GM19025 (cell line): ENCODE data around the gene MTHFD1.

Experiments used
- ATAC-seq: cut with Tn5 transposase; IDR thresholded peaks from one replicate; pipeline ENCODE4 v1.9.1; 2021; ENCODE audit warnings: mild to moderate bottlenecking, low read depth, moderate library complexity; ENCODE audit not compliant: unreplicated experiment

The MTHFD1 gene

GRCh38 chr14:64405295-64405694 is 17.1 kb downstream of the MTHFD1 start:
- ATAC-seq = no peak

DNA sequence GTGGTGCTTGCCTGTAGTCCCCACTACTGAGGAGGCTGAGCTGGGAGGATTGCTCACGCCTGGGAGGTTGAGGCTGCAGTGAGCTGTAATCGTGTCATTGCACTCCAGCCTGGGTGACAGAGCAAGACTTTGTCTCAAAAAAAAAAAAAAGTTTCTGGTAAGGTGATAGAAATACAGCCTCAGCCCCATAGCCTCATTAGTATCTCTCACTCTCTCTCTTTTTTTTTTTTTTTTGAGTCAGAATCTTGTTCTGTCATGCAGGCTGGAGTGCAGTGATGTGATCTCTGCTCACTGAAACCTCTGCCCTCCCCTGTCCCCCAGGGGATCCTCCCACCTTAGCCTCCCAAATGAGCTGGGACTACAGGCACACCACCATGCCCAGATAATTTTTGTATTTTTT is 19.2 kb downstream of the MTHFD1 start:
- ATAC-seq = no peak

DNA sequence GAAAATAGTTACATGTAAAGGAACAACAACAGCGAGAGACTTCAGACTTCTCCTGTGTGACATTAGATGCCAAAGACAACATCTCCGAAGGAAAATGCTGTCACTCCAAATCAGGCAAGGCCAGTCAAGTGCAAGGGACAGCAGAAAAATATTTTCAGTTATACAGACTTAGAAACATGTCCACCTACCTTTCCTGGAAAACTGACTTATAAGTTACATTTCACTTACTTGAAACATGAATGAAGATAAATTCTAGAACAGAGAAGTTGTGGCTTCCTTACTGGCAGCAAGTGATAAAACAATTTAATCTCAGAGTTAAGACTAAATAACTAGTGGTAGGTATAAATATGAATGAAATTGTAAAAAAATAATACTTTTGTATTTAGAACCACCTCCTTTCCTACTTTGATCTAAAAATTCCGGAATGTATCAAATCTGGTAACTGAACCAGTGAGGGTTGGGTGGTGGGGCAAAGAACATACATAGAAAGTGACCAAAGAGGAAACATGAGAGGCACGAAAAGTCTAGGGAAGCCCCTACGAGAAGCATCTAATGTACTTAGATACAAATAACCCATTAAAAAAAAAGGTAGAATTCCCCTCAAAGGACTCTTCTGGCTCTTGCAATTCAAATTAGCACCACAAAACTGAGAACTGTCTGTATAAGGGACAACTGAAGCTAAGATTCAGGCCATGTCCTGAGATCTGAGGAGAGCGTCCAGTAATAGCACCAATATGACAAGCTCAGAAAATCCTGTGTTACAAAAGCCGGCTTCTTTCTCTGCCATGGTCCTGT is 21.2 kb downstream of the MTHFD1 start:
- ATAC-seq = no peak

GRCh38 chr14:64410084-64410774 is 22.1 kb downstream of the MTHFD1 start:
- no peak for ATAC-seq

DNA sequence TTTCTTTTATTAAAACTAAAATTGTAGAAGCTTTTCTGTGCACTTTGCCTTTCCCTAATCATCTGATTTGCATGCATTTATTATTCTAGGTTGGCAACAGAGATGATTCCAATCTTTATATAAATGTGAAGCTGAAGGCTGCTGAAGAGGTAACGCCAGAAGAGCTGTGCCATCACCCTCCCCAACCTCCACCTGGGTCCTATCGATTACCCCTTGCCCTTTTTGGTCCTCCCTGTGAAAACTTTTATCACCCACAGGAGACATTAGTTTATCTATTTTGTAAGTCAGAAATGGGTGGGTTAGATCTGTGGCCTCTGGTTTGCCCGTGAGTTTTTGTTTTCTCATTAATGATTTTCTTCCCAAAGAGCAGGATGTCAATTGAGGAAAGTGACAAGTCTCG is 22.8 kb downstream of the MTHFD1 start:
- no peak for ATAC-seq

- no peak for ATAC-seq
Measured at GRCh38 chr14:64412237-64412636, 24.1 kb downstream of the MTHFD1 start.

- no peak for ATAC-seq
Measured at GRCh38 chr14:64416348-64416932, 28.3 kb downstream of the MTHFD1 start.

- no peak for ATAC-seq
Measured at GRCh38 chr14:64417055-64417770, 29.1 kb downstream of the MTHFD1 start.

- no peak for ATAC-seq
Measured at GRCh38 chr14:64417771-64418125, 29.6 kb downstream of the MTHFD1 start.

DNA sequence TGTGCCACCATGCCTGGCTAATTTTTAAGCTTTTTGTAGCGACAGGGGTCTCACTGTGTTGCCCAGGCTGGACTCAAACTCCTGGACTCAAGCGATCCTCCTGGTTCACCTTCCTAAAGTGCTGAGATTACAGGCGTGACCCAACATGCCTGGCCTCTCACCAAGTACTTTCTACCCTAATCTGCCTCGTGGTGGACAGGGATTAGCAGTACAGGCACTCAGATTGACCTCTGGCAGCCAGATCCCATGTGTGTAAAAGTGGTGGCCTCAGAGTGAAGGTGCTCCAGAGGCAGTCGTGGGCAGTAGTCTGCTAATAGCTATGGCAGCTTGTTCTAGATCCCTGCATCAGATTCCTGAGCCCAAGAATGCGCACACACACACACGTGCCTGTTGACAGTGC is 30.9 kb downstream of the MTHFD1 start:
- ATAC-seq = no peak

GRCh38 chr14:64421166-64421565 is 33.0 kb downstream of the MTHFD1 start:
- no peak for ATAC-seq

GRCh38 chr14:64422005-64422404 is 33.9 kb downstream of the MTHFD1 start:
- ATAC-seq = no peak

DNA sequence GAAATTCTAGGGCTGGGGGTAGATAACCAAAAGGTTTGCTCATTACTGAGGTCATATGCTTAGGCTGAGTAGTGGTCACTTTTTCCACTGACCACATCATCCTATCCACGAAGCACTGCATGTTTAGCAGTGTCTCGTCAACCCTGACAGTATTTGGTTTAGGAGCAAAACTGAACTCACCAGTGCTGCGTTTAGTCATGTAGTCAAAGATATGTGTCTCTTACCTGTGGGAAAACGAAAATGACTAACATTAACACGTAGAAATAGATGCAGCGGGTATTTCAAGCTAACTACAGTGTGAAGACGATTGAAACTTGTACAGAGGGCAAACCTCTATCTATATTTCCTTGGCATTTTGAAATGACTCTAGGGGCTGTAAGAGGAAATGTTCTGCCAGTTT is 34.6 kb downstream of the MTHFD1 start:
- ATAC-seq = no peak

DNA sequence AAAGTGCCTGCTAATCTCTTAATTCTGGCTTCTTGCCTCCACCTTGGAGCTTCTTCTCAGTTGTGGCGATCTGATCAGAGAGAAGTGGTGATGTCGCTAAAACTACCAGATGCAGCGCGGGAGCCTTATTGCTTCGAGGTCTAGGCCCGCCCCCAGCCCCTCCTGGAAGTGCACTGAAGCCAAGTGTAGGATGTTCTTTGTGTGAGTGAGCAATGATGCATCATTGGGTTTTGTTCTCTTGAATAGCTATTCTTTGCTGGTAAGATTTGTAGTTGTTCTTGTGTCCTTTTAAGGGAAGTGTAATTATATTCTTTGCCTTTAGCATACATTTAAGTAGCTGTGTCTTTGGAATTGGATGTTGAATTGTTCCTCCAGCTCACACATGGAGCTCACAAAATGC is 35.8 kb downstream of the MTHFD1 start:
- no peak for ATAC-seq

- no peak for ATAC-seq
Measured at GRCh38 chr14:64434528-64434927, 46.4 kb downstream of the MTHFD1 start.

DNA sequence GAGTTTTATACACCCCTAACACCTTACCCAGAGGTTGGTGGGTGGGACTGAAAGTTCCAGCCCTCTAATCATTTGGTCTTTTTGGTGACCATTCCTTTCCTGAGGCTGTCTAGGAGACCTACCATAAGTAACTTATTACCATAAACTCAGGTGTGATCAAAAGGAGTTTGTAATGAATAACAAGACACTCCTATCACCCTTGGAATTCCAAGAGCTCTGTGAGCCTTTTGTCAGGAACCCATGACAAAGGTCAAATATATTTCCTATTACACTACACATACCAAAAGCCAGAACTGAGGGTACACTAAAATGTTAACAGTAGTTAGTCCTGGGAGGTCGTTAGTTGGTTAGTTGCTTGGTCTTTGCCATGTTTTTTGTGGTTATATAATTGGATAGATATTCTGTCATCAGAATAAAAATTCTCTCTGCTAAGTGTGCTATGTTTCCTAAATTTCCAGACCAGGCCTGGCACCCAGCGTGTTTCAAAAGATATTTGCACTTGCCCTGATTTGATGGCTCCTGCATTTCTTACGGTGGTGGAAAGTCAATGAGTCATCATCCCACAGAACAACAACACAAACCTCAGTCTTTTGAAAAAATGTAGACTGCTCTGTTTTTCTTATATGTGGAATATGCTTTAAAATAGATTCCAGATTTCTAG is 50.2 kb downstream of the MTHFD1 start:
- ATAC-seq = no peak

GRCh38 chr14:64439141-64439540 is 51.0 kb downstream of the MTHFD1 start:
- no peak for ATAC-seq

DNA sequence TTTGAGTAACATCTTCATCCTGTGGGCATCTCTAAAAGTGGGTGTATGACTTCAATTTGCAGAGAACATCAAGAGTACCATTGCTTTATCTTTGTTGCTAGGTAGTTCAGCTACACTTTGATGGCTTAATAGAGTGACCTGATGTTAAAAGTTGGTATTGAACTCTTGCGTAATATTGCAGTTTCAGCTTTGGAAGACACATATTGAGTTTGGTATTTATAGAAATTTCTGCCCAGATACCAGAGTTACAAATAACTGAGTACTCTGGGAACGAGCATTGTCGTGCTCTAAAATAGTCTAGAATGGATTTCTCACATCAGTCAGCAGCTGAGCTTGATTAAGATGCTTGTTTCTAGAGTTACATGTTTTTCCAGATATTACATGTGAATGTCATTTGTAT is 52.3 kb downstream of the MTHFD1 start:
- no peak for ATAC-seq

GRCh38 chr14:64442300-64442988 is 54.3 kb downstream of the MTHFD1 start:
- ATAC-seq = no peak

DNA sequence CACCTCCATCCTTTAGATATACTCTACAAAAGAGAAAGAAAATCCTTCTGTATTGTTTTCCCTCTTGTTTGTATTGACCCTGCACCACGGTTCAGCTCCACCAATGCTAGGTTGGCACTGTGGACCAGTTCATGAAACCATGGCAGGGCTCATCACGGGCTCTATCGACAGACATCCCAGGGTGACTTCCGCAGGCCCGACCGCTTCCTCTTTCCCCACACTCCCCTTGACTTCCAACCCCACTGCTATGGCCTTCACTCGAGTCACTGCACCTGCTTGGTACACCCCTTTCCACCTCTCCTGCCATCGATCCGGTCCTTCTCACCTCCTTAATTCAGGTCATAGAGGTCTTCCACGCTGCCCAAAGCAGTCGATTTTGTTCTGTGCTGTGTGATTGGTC is 56.0 kb downstream of the MTHFD1 start:
- ATAC-seq = no peak
